ENCODE measurements around the gene TTC28.

DNA sequence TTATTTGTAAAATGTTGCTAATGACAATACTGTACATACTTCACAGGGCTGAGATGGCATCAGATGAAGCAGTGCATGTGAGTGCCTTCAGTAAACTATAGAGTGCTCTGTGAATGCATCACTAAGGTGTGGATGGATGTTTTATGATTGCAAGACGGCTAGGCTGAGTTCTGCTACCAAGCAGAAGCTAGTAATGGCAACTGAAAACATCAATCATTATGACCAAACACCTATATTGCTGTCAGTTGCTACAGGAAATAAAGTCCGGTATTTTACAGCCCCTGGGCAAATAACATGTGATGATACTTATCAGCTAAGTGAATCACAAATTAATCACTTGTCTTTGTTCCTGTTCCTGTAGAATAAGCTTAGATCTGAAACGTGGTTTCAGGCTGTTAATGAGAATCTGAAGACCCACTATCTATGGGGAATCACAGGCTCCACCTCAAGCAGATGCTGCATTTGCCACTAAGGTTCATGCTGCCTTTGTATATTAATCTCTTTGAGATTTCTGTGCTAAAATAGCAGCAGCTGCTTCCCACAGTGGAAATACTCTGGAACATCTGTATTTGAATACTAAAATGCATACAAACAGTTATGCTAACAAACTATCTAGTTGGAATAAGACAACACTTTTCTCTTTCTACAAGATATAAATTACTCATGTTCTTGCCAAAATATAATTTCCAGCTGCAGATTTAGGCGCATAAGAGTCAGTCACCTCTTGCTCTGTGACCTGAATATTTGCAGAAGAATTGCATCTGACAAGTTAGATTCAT is 506.6 kb downstream of the TTC28 start:
- TF ChIP-seq POLR2A (IDR thresholded peaks at IDR 0.05) = no peak
- TF ChIP-seq, protein P1, sequence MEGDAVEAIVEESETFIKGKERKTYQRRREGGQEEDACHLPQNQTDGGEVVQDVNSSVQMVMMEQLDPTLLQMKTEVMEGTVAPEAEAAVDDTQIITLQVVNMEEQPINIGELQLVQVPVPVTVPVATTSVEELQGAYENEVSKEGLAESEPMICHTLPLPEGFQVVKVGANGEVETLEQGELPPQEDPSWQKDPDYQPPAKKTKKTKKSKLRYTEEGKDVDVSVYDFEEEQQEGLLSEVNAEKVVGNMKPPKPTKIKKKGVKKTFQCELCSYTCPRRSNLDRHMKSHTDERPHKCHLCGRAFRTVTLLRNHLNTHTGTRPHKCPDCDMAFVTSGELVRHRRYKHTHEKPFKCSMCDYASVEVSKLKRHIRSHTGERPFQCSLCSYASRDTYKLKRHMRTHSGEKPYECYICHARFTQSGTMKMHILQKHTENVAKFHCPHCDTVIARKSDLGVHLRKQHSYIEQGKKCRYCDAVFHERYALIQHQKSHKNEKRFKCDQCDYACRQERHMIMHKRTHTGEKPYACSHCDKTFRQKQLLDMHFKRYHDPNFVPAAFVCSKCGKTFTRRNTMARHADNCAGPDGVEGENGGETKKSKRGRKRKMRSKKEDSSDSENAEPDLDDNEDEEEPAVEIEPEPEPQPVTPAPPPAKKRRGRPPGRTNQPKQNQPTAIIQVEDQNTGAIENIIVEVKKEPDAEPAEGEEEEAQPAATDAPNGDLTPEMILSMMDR (IDR thresholded peaks at IDR 0.05) = no peak

Measured in heart left ventricle (tissue), 13 donors.